Stimulated activated CD8-positive, alpha-beta memory T cell treated with anti-CD3 and anti-CD28 coated beads, Interleukin-12 subunit alpha, Interleukin-12 subunit beta, amount 100 ng/mL, for 24 hours (primary cell): ENCODE data around the gene LYPD6.
"Not testable (repeated sequence)": the region's sequence is repeated elsewhere in the genome, so short reads cannot be mapped to it uniquely, and the experiment has no call there.

Experiments used
- DNase-seq: peaks from one replicate; pipeline ENCODE4 v3.0.0-alpha.2; 2020; ENCODE audit errors: extremely low read depth

Gene LYPD6

GRCh38 chr2:149451417-149452165, 121.2 kb downstream of the LYPD6 start:
- no peak for DNase-seq

GRCh38 chr2:149456285-149456684, 125.9 kb downstream of the LYPD6 start:
- DNase-seq, result no peak

- no peak for DNase-seq
These were observed 128.1 kb downstream of the LYPD6 start for GRCh38 chr2:149458502-149458901.

DNA sequence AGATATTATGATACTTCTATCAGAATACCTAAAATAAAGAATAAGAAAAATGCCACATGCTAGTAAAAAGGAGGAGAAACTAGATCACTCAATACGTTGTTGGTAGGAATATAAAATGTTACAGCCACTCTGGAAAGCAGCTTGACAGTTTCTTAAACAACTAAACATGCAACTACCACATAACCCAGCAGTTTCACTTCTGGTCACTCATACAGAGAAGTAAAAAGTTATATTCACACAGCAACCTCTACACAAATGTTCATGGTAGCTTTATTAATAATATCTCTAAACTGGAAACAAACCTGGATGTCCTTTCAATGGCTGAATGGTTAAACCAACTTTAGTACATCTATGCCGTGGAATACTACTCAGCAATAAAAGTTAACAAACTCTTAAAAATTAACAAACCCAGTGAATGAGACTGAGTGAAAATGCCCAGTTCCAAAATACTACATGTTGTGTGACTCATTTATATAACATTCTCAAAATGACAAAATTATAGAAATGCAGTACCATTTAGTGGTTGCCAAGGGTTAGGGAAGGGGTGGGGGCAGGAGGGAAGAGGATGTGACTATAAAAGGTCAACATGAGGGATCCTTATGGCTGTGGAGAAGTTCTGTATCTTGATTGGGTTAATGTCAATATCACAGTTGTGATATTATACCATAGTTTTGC, 133.1 kb downstream of the LYPD6 start:
- no peak for DNase-seq

- no peak for DNase-seq
These were observed 134.0 kb downstream of the LYPD6 start for GRCh38 chr2:149464396-149464795.

GRCh38 chr2:149465873-149466272, 135.5 kb downstream of the LYPD6 start:
- no peak for DNase-seq

- no peak for DNase-seq
These were observed 136.2 kb downstream of the LYPD6 start for GRCh38 chr2:149466635-149467034.

- no peak for DNase-seq
These were observed 137.0 kb downstream of the LYPD6 start for GRCh38 chr2:149467436-149467835.

GRCh38 chr2:149468636-149469035, 138.2 kb downstream of the LYPD6 start:
- DNase-seq, result no peak

- no peak for DNase-seq
These were observed 139.7 kb downstream of the LYPD6 start for GRCh38 chr2:149470046-149470445.

DNA sequence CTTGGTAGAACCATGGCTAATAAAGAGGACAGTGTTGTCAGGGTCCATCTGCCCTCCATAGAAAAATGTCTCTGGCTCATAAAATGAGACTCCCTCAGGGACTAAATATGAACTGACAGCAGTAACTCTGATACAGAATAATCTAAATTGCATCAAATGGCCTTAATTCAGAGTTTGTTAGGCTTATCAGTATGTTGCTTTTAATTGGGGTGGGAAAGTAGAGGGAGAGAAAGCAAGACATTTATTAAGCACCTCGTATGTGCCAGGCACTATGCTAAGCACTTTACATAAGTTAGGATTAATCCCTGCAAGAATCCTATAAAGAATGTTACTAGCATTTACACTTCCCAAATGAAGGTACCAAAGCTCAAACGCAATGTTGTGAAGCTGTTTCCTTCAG, 142.0 kb downstream of the LYPD6 start:
- DNase-seq, result no peak

DNA sequence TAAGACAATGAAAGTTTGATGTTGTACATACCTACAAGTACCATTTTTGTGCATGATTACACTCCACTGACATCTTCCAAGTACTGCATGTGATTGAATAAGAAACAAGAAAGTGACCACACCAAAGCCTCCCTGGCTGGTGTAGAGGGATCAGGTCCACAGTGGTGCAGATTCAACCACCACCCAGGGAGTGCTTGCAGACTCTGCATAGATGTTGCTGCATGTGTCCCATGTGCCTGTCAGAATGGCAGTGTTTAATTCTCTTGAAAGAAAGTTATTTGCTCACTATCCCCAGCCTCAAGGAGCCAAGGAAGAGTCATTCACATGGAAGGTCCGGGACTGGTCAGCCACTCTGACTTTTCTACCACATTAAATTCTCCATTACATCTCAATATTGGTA, 142.7 kb downstream of the LYPD6 start:
- DNase-seq, result no peak

GRCh38 chr2:149473521-149473920, 143.1 kb downstream of the LYPD6 start:
- no peak for DNase-seq

- no peak for DNase-seq
These were observed 152.7 kb downstream of the LYPD6 start for GRCh38 chr2:149483004-149483605.

GRCh38 chr2:149486664-149487063, 156.3 kb downstream of the LYPD6 start:
- no peak for DNase-seq

GRCh38 chr2:149487189-149487588, 156.8 kb downstream of the LYPD6 start:
- no peak for DNase-seq

DNA sequence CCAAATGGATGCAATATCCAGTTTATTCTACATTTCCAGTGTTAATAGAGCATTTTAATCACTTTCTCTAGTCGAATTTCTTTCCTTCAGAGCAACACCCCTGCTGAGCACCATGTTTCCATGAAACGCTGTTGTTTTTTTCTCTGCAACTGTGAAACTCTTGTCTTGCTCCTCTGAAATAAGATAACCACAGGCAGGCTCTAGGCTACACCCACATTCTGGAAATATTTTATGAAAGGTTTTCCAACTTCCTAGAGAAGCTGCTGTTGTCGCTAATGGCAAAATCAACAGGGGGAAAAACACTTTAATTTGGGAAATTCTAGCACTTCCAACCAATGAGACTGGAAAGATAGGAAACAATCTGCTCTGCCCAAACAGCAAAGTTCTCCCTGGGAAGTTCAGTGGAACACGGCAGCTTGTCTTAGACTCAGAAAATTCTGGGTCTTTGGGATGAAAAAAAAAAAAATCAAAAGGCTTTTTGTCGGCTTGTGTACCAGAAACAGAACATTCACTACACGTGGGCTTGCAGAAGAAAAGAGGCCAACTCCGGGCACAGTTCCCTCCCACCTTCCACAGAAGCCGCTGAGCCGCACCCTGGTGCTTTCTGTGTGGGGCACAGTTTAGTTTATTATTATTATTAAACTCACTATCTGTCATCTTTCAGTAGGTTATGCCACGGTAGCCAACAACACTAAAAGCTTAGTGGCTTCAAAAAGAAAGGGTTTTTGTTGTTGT, 158.5 kb downstream of the LYPD6 start:
- DNase-seq, result no peak

- no peak for DNase-seq
These were observed 159.1 kb downstream of the LYPD6 start for GRCh38 chr2:149489452-149489851.

GRCh38 chr2:149490296-149490695, 159.9 kb downstream of the LYPD6 start:
- DNase-seq, result no peak

DNA sequence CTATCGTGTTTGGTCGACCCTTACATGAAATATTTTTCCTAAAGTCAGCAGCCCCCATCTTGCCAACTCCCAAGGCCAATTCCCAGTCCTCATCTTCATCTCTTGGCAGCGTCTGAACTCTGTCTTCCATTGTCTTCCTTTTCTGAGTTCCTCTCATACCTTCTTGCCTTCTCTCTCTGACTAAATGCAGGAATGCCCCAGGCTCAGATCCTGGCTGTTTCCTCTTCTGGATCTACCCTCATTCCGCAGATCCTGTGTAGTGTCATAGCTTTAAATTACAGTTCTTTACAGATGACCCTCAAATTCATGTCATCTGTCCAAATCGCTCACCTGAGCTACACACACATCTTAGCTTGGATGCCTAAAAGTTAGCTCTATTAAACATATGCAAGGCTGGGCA, 162.5 kb downstream of the LYPD6 start:
- no peak for DNase-seq

GRCh38 chr2:149499204-149499603, 168.8 kb downstream of the LYPD6 start:
- not testable (repeated sequence) for DNase-seq

- not testable (repeated sequence) for DNase-seq
These were observed 176.4 kb downstream of the LYPD6 start for GRCh38 chr2:149506808-149507207.
